HL-60 (cell line): ENCODE data around the gene CAMK1D.
A peak's percentile ranks its signal among the peaks of the same experiment; 100 is the strongest.

ENCODE experiments used
- DNase-seq, 2 experiments: peaks; one replicate each; pipeline ENCODE4 v3.0.0-alpha.2; 2010 to 2020; ENCODE audit warnings: low read depth in 1 of 2, low spot score in 1 of 2
- H3K27ac ChIP-seq: fragments of 250-450 bp; sonication (Bioruptor Pico); replicated peaks from 2 replicates; pipeline ENCODE4 v1.5.1; 2020; ENCODE audit warnings: mild to moderate bottlenecking, moderate library complexity
- H3K27me3 ChIP-seq: fragments of 250-450 bp; sonication (Bioruptor Pico); 2 replicates; pipeline ENCODE4 v1.5.1; 2021; ENCODE audit warnings: mild to moderate bottlenecking, moderate library complexity; ENCODE audit not compliant: insufficient read depth, poor library complexity, severe bottlenecking
- H3K4me3 ChIP-seq: replicated peaks from 2 replicates; pipeline ENCODE4 v1.5.1; 2011; ENCODE audit warnings: mild to moderate bottlenecking, control low read depth, low read length; ENCODE audit not compliant: insufficient read depth
- CTCF ChIP-seq: IDR thresholded peaks from one replicate; pipeline ENCODE4 v1.5.1; 2011; ENCODE audit warnings: low read length, control low read depth, inconsistent platforms; ENCODE audit not compliant: insufficient read depth
- GABPA ChIP-seq: IDR thresholded peaks from 2 replicates; pipeline ENCODE4 v1.6.1; 2012; ENCODE audit warnings: low read depth
- POLR2AphosphoS5 ChIP-seq: IDR thresholded peaks from 2 replicates; pipeline ENCODE4 v1.6.1; 2012; ENCODE audit warnings: low read depth
- REST ChIP-seq: IDR thresholded peaks from 2 replicates; pipeline ENCODE4 v1.6.1; 2012; ENCODE audit warnings: low read depth; ENCODE audit not compliant: insufficient replicate concordance
- SPI1 ChIP-seq: IDR thresholded peaks from 2 replicates; pipeline ENCODE4 v1.6.1; 2012; ENCODE audit warnings: low read depth, mild to moderate bottlenecking, borderline replicate concordance

CAMK1D gene

GRCh38 chr10:12709521-12709963, 360.2 kb downstream of the CAMK1D start:
- TF ChIP-seq CTCF: no peak
- H3K4me3 ChIP-seq: no peak overlapping the region
- H3K27me3 ChIP-seq: no peaks in the 10 kb centered on the region
- H3K27ac ChIP-seq: no peak overlapping the region
- DNase-seq: no peak

- no peak for DNase-seq
- TF ChIP-seq REST (no peak), CTCF (no peak), POLR2AphosphoS5 (no peak), GABPA (no peak), SPI1 (no peak)
- H3K4me3 ChIP-seq: no peak overlapping the region
- H3K27me3 ChIP-seq: no peaks in the 10 kb centered on the region
- no peak overlapping the region for H3K27ac ChIP-seq
Measured at GRCh38 chr10:12710157-12710556, 360.8 kb downstream of the CAMK1D start.

- TF ChIP-seq CTCF (peak; percentile 63), POLR2AphosphoS5 (no peak), GABPA (no peak), REST (no peak)
- peak in 1 of 2 experiments; percentile 36 for DNase-seq
- no peak overlapping the region for H3K27ac ChIP-seq
- H3K27me3 ChIP-seq: no peaks in the 10 kb centered on the region
- no peak overlapping the region for H3K4me3 ChIP-seq
Measured at GRCh38 chr10:12710594-12711349, 361.4 kb downstream of the CAMK1D start.

- Histone ChIP-seq H3K27me3 (no peaks in the 10 kb centered on the region), H3K27ac (no peak overlapping the region), H3K4me3 (no peak overlapping the region)
- TF ChIP-seq POLR2AphosphoS5 (no peak), GABPA (no peak), REST (no peak), SPI1 (no peak), CTCF (no peak)
- no peak for DNase-seq
Measured at GRCh38 chr10:12711350-12711708, 362.0 kb downstream of the CAMK1D start.
